Breast epithelium (tissue), 4 donors: ENCODE data around the gene GFI1B. TPM values are rescaled to one million over a fixed set of nuclear protein-coding genes. Genes with fewer than 3 reads are reported as not detected.
A peak's percentile ranks its signal among the peaks of the same experiment; 100 is the strongest.

ENCODE experiments used
- DNase-seq, 2 donors: peaks; one replicate each; pipeline ENCODE4 v3.0.0-alpha.2; 2019; ENCODE audit warnings: low spot score in 2 of 2
- H3K27ac ChIP-seq, 2 donors: fragments of 200-600 bp; sonication (generic) in 1 of 2; one replicate each; pipeline ENCODE4 v1.5.1; 2016 to 2019; ENCODE audit warnings: mild to moderate bottlenecking in 1 of 2
- H3K27me3 ChIP-seq, 2 donors: fragments of 200-600 bp; sonication (generic) in 1 of 2; one replicate each; pipeline versions ENCODE4 v1.5.1 to v1.6.0; 2017 to 2019; ENCODE audit warnings: control low read depth in 1 of 2, mild to moderate bottlenecking in 1 of 2
- H3K36me3 ChIP-seq: fragments of 200-600 bp; one replicate; pipeline ENCODE4 v1.5.1; 2019
- H3K4me1 ChIP-seq, 2 donors: fragments of 200-600 bp; sonication (generic); one replicate each; pipeline ENCODE4 v1.5.1; 2016 to 2019; ENCODE audit warnings: control low read depth in 1 of 2
- H3K4me3 ChIP-seq, 3 donors: fragments of 200-600 bp; sonication (generic); 1 replicate in 2 of 3; 2 replicates in 1 of 3; pipeline ENCODE4 v1.5.1; 2016 to 2019; ENCODE audit warnings: mild to moderate bottlenecking in 3 of 3, moderate library complexity in 2 of 3
- H3K9me3 ChIP-seq, 2 donors: fragments of 200-600 bp; sonication (generic) in 1 of 2; one replicate each; pipeline ENCODE4 v1.5.1; 2016 to 2019; ENCODE audit warnings: control low read depth in 1 of 2
- POLR2A ChIP-seq: fragments of 450-650 bp; IDR thresholded peaks from one replicate; pipeline ENCODE4 v1.6.1; 2016; ENCODE audit warnings: antibody characterized with exemption, mild to moderate bottlenecking, moderate library complexity
- POLR2AphosphoS5 ChIP-seq, 3 donors: sonication (generic); formaldehyde crosslinking; IDR thresholded peaks; one replicate each; pipeline ENCODE4 v1.6.1; 2017; ENCODE audit warnings: antibody characterized with exemption in 3 of 3
- intact Hi-C: fragments of 100-400 bp; cut with DNase I; formaldehyde crosslinking; loops from one replicate; pipeline ENCODE4 v1.15.1; 2023; ENCODE audit warnings: low total_unique reads
- total RNA-seq, 3 donors: library from RNA; depleted of rRNA; stranded (reverse); fragments of >200 nt; gene quantifications; one replicate each; pipeline ENCODE4 v1.1.0, GENCODE V29; 2016
- TF ChIP-seq, protein P1 (sequence below), 3 donors: fragments of 450-650 bp; IDR thresholded peaks; one replicate each; pipeline ENCODE4 v1.5.1; 2016 to 2017; ENCODE audit warnings: antibody characterized with exemption in 3 of 3, mild to moderate bottlenecking in 3 of 3, moderate library complexity in 3 of 3

GFI1B gene
- total RNA-seq, 3 donors from 2014 or later, result not detected

DNA sequence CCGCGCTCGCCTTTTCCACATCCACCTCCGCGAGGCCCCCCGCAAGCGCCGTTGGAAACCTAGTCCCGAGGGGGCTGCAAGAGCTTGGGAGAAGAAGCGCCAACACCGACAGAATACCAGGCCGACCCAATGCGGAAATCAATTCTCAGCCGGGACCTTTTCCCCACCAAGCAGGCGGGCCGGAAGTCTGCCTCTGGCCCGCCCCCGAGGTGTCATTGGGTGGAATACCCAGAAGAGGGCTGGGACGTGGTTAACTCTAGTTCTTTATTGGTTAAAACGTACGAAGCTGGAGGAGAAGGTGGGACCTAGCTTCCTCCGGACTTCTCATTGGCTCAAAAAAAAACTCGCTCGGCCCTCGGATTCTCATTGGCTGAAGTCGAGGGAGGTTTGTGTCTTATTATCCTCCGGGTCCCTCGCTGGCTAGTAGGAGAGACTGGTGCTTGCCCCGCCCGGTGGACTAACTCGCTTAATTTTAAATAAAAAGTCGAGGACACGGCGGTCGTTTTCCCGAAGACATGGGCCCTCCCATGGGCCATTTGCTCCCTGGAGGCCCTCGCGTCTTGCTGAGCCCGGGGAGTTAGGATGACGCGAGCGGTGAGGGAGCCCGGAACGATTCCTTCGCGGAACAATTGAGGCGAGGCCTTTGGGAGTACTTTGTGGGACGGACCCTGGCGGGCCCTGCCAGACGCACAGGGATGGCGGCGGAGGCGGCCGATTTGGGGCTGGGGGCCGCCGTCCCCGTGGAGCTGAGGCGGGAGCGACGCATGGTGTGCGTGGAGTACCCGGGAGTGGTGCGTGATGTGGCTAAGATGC, 52.0 kb downstream of the GFI1B start, which contains the start of gene GTF3C5:
Gene GTF3C5, plus strand, starts transcription at position 681 of the 813 bp plus-strand sequence. Its CDS starts 15 bp downstream, at position 696.
- peak within 1 kb of the TSS; percentile 91 to 97 (median 95) for H3K4me3 ChIP-seq
- TF ChIP-seq, protein P1, sequence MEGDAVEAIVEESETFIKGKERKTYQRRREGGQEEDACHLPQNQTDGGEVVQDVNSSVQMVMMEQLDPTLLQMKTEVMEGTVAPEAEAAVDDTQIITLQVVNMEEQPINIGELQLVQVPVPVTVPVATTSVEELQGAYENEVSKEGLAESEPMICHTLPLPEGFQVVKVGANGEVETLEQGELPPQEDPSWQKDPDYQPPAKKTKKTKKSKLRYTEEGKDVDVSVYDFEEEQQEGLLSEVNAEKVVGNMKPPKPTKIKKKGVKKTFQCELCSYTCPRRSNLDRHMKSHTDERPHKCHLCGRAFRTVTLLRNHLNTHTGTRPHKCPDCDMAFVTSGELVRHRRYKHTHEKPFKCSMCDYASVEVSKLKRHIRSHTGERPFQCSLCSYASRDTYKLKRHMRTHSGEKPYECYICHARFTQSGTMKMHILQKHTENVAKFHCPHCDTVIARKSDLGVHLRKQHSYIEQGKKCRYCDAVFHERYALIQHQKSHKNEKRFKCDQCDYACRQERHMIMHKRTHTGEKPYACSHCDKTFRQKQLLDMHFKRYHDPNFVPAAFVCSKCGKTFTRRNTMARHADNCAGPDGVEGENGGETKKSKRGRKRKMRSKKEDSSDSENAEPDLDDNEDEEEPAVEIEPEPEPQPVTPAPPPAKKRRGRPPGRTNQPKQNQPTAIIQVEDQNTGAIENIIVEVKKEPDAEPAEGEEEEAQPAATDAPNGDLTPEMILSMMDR (IDR thresholded peaks at IDR 0.05), result peak in 1 of 3 donors; percentile 20
- peak; percentile 60 for TF ChIP-seq POLR2A
- TF ChIP-seq POLR2AphosphoS5 (IDR thresholded peaks at IDR 0.05), result peak; percentile 80 to 88 (median 85)
- H3K4me1 ChIP-seq, result peaks cover 3 to 12% of the 10 kb centered on the region in 2 donors
- H3K27ac ChIP-seq, result peak within 1 kb of the TSS; percentile 88 to 93
- DNase-seq, result peak; percentile 90 to 95
- H3K36me3 ChIP-seq, result no peaks in the 10 kb centered on the region
- intact Hi-C loops, result no loop called here
- H3K27me3 ChIP-seq, result no peaks in the 10 kb centered on the region
- H3K9me3 ChIP-seq, result no peaks in the 10 kb centered on the region

DNA sequence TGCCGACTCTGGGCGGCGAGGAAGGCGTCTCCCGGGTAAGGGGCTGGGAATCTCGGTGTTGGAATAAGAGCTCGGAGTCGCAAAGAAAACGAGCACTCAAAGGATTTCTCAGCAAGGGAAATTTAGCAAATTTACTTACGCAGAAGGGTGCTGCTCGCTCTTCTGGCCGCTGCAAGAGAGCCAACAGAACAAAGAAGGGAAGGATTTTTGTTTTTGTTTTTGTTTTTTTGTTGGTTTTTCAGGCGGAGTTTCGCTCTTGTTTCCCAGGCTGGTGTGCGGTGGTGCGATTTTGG, 52.6 kb downstream of the GFI1B start:
- Histone ChIP-seq H3K36me3 (no peaks in the 10 kb centered on the region), H3K9me3 (no peaks in the 10 kb centered on the region), H3K4me1 (peaks cover 3 to 12% of the 10 kb centered on the region in 2 donors), H3K27me3 (no peaks in the 10 kb centered on the region), H3K27ac (peak overlapping the region; percentile 78 to 88), H3K4me3 (peak overlapping the region; percentile 91 to 97 (median 95))
- no peak for TF ChIP-seq POLR2AphosphoS5 (IDR thresholded peaks at IDR 0.05)
- TF ChIP-seq, protein P1 (IDR thresholded peaks at IDR 0.05), result no peak
- no peak for TF ChIP-seq POLR2A
- intact Hi-C loops, result no loop called here
- DNase-seq, result no peak

DNA sequence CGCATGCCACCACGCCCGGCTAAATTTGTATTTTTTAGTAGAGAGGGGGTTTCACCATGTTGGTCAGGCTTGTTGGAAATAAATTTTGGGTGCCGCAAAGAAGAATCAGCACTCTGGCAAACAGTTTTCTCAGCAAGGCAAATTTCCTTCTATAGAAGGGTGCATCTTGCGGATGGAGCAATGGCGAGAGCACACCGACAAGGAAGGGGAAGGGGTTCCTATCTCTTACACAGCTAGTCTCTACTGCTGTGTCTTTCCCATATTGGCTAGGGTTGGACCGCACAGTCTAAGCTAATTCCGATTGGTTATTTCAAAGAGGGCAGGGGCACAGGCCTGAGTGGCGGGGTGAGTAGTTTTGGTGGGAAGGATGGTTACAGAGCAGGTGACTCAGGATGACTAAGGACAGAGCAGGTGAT, 53.0 kb downstream of the GFI1B start:
- Histone ChIP-seq H3K36me3 (no peaks in the 10 kb centered on the region), H3K27me3 (no peaks in the 10 kb centered on the region), H3K4me1 (peaks cover 3 to 12% of the 10 kb centered on the region in 2 donors), H3K27ac (no peak overlapping the region), H3K4me3 (peak overlapping the region; percentile 91 to 97 (median 95)), H3K9me3 (no peaks in the 10 kb centered on the region)
- TF ChIP-seq, protein P1 (IDR thresholded peaks at IDR 0.05), result no peak
- no peak for TF ChIP-seq POLR2AphosphoS5 (IDR thresholded peaks at IDR 0.05)
- TF ChIP-seq POLR2A, result no peak
- DNase-seq, result no peak
- intact Hi-C loops, result no loop called here

DNA sequence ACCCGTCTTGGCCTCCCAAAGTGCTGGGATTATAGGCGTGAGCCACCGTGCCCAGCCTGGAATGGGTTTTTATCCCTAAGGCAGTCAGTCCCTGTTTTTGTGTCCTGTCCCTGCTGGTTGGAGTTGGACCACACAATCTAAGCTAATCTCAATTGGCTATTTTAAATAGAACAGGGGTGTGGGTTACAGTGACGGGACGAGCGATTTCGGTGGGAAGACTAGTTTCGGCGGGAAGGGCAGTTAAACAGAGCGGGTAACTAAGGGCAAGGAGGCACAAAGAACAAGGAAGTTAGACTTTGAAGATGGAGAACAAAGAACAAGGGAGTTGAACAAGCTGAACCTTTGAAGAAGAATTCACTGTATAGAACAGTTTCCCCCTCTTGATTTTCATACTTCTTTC, 53.7 kb downstream of the GFI1B start:
- TF ChIP-seq POLR2A (no peak), POLR2AphosphoS5 (IDR thresholded peaks at IDR 0.05) (no peak)
- TF ChIP-seq, protein P1 (IDR thresholded peaks at IDR 0.05), result no peak
- Histone ChIP-seq H3K9me3 (no peaks in the 10 kb centered on the region), H3K36me3 (no peaks in the 10 kb centered on the region), H3K27me3 (no peaks in the 10 kb centered on the region), H3K27ac (no peak overlapping the region), H3K4me3 (peak overlapping the region in 2 of 3 donors; percentile 91 to 97), H3K4me1 (peaks cover 3 to 12% of the 10 kb centered on the region in 2 donors)
- intact Hi-C loops, result no loop called here
- DNase-seq, result no peak

DNA sequence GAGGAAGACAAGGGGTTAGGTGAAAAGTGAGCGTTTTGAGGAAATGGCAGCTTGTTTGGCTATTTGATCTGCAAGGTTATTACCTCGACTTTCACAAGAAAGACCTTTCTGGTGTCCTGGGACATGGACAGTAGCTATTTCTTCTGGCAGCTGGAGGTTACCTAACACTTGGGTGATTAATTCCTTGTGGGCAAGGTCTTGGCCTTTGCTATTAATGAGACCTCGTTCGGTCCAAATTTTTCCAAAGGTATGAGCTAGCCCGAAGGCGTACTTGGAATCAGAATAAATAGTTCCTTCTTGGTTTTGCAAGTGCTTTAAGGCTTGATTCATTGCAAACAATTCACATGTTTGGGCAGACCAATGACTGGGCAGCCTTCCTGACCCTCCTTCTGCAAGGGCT, 57.2 kb downstream of the GFI1B start:
- Histone ChIP-seq H3K4me1 (peaks cover 3 to 12% of the 10 kb centered on the region in 2 donors), H3K9me3 (no peaks in the 10 kb centered on the region), H3K4me3 (no peak overlapping the region), H3K27me3 (no peaks in the 10 kb centered on the region), H3K27ac (peak overlapping the region; percentile 56 to 66), H3K36me3 (no peaks in the 10 kb centered on the region)
- intact Hi-C loops, result no loop called here
- peak in 1 of 2 donors; percentile 59 for DNase-seq
- TF ChIP-seq POLR2AphosphoS5 (IDR thresholded peaks at IDR 0.05) (no peak), POLR2A (no peak)
- TF ChIP-seq, protein P1 (IDR thresholded peaks at IDR 0.05), result no peak
